Activated naive CD4-positive, alpha-beta T cell treated with anti-CD3 and anti-CD28 coated beads, Interleukin-2, amount 10 ng/mL, durations not matched to agents 7 days and 5 days (primary cell): ENCODE results near the gene ARMC7.
"Not testable (repeated sequence)": the region's sequence is repeated elsewhere in the genome, so short reads cannot be mapped to it uniquely, and the experiment has no call there.

Experiments used
- CTCF ChIA-PET: fragments of 350-600 bp; sonication (Branson Sonifier 250); formaldehyde crosslinking; loops from one replicate; lab custom pipeline; 2021; ENCODE audit warnings: antibody characterized with exemption; lab: Charles Lee
- DNase-seq: peaks from one replicate; pipeline ENCODE4 v3.0.0-alpha.2; 2020
- H3K27ac Mint-ChIP-seq: one replicate; pipeline ENCODE4 v1.8.0; 2021; ENCODE audit warnings: mild to moderate bottlenecking, moderate library complexity, mixed read lengths
- H3K27me3 Mint-ChIP-seq: one replicate; pipeline ENCODE4 v1.8.0; 2021; ENCODE audit warnings: mild to moderate bottlenecking, mixed read lengths
- H3K36me3 Mint-ChIP-seq: one replicate; pipeline ENCODE4 v1.8.0; 2021; ENCODE audit warnings: mixed read lengths
- H3K4me1 Mint-ChIP-seq: one replicate; pipeline ENCODE4 v1.8.0; 2021; ENCODE audit warnings: mixed read lengths
- H3K4me3 Mint-ChIP-seq: one replicate; pipeline ENCODE4 v1.8.0; 2021; ENCODE audit warnings: mild to moderate bottlenecking, moderate library complexity, mixed read lengths
- H3K9me3 Mint-ChIP-seq: one replicate; pipeline ENCODE4 v1.8.0; 2021; ENCODE audit warnings: mixed read lengths

Gene ARMC7

GRCh38 chr17:75132018-75133000 is 22.5 kb downstream of the ARMC7 start:
- H3K36me3 Mint-ChIP-seq = peaks cover 31% of the 10 kb centered on the region
- peak overlapping the region; percentile 88 for H3K4me3 Mint-ChIP-seq
- H3K4me1 Mint-ChIP-seq = peaks cover 32% of the 10 kb centered on the region
- not testable (repeated sequence) for H3K9me3 Mint-ChIP-seq, DNase-seq, H3K27me3 Mint-ChIP-seq
- CTCF ChIA-PET = interaction anchor here (0.6 to 12.7 kb wide), 6 partner anchors 10 to 70 kb away, joined by 3 to 164 read pairs (median 4); no protein-coding TSS in a partner anchor
- H3K27ac Mint-ChIP-seq = peak overlapping the region; percentile 85

DNA sequence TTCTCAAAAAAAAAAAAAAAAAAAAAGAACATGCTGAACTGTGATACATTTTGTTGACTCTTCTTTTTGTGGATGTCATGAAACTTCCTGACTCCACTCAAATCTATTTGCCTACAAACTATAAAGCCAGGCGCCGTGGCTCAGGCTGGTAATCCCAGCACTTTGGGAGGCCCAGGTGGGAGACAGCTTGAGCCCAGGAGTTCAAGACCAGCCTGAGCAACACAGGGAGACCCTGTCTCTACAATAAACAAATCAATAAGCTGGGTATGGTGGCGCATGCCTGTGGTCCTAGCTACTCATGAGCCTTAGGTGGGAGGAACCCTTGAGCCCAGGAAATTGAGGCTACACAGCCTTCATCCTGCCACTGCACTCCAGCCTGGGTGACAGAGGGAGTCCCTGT is 23.2 kb downstream of the ARMC7 start:
- Mint-ChIP-seq H3K27me3 (no peaks in the 10 kb centered on the region), H3K27ac (peak overlapping the region; percentile 58)

DNA sequence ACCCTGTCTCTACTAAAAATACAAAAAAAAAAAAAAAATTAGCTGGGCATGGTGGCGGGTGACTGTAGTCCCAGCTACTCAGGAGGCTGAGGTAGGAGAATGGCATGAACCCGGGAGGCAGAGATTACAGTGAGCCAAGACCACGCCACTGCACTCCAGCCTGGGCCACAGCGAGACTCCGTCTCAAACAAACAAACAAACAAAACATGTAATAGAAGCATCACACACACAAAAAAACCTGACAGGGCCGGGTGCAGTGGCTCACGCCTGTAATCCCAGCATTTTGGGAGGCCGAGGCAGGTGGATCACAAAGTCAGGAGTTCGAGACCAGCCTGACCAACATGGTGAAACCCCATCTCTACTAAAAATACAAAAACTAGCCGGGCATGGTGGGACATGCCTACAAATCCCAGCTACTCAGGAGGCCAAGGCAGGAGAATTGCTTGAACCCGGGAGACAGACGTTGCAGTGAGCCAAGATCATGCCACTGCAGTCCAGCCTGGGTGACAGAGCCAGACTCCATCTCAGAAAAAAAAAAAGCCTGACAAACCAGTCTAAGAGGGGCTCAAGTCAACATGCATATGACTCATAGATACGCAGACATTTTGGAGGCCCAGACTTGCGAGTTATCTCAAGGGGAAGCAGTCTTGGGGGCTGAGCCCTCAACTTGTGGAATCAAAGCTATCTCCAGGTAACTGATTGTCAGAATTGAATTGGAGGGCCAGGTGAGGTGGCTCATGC is 24.0 kb downstream of the ARMC7 start:
- H3K4me1 Mint-ChIP-seq = peaks cover 30% of the 10 kb centered on the region
- not testable (repeated sequence) for H3K4me3 Mint-ChIP-seq, H3K9me3 Mint-ChIP-seq, H3K27ac Mint-ChIP-seq, DNase-seq, H3K27me3 Mint-ChIP-seq
- H3K36me3 Mint-ChIP-seq = peaks cover 31% of the 10 kb centered on the region
- CTCF ChIA-PET = interaction anchor here (12.7 kb wide), 1 partner anchor 20 kb away, joined by 164 read pairs; no protein-coding TSS in a partner anchor

More for the DNA sequence above, 23.2 kb downstream of the ARMC7 start:
- Mint-ChIP-seq H3K4me3 (no peak overlapping the region), H3K9me3 (no peaks in the 10 kb centered on the region), H3K4me1 (peaks cover 32% of the 10 kb centered on the region), H3K36me3 (peaks cover 31% of the 10 kb centered on the region)
- DNase-seq = no peak
- CTCF ChIA-PET = interaction anchor here (1.3 to 12.7 kb wide), 2 partner anchors 19 to 70 kb away, joined by 4 to 164 read pairs; no protein-coding TSS in a partner anchor

DNA sequence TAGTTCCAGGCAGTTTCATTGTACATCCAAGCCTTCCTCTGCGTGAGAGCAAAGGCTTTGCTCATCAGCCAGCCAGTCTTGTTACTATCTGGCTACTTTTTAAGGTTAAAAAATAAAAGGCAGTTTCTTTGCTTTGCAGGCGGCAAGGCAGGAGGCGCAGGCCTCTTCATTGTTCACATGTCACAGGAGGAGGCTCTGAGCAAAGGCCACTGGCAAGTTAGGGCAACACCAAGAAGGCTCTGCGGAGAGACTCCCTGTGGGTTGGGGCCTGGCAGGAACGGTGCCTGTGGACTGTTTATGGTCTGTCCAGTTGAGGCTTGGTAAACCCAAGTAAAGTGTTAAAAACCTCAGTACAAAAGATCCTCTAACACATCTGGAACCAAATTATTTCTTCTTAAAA is 25.7 kb downstream of the ARMC7 start:
- CTCF ChIA-PET = no interaction called here
- Mint-ChIP-seq H3K4me3 (no peak overlapping the region), H3K9me3 (no peaks in the 10 kb centered on the region), H3K27ac (peak overlapping the region; percentile 28), H3K27me3 (no peaks in the 10 kb centered on the region), H3K36me3 (peaks cover 35% of the 10 kb centered on the region), H3K4me1 (peaks cover 27% of the 10 kb centered on the region)
- DNase-seq = no peak

DNA sequence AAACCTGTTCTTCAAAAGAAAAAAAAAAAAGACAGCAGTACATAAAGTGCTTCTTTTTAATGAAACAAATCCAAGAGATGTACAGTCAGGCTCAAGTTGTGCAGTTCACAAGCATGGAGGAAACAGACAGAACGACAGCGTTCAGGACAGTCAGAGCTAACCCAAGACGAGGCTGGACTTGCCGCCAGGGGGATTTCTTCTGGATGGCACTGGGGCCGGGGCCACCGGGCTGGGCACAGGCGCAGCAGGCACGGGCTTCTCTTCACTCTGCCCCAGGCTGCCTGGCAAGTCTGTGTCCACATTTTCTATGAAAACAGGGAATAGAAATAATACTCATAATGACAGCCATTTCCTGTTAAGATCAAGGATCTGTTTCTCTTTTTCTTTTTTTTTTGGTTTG is 26.2 kb downstream of the ARMC7 start:
- no peak for DNase-seq
- peaks cover 36% of the 10 kb centered on the region for H3K36me3 Mint-ChIP-seq

DNA sequence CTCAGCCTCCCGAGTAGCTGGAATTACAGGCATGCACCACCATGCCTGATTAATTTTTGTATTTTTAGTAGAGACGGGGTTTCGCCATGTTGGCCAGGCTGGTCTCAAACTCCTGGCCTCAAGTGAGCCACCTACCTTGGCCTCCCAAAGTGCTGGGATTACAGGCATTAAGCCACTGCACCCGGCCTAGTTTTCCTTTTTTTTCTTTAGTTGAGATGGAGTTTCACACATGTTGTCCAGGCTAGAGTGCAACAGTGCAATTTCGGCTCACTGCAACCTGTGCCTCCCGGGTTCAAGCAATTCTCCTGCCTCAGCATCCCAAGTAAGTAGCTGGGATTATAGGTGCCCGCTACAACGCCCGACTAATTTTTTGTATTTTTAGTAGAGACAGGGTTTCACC is 28.0 kb downstream of the ARMC7 start:
- not testable (repeated sequence) for H3K4me3 Mint-ChIP-seq, H3K27me3 Mint-ChIP-seq, H3K9me3 Mint-ChIP-seq, H3K27ac Mint-ChIP-seq, DNase-seq
- CTCF ChIA-PET = interaction anchor here (1.0 kb wide), 1 partner anchor 102 kb away, joined by 3 read pairs; no protein-coding TSS in a partner anchor
- H3K4me1 Mint-ChIP-seq = peaks cover 30% of the 10 kb centered on the region
- H3K36me3 Mint-ChIP-seq = peaks cover 47% of the 10 kb centered on the region

More for the DNA sequence above, 26.2 kb downstream of the ARMC7 start:
- H3K4me1 Mint-ChIP-seq = peaks cover 28% of the 10 kb centered on the region
- CTCF ChIA-PET = no interaction called here
- H3K27me3 Mint-ChIP-seq = no peaks in the 10 kb centered on the region
- no peak overlapping the region for H3K4me3 Mint-ChIP-seq
- no peak overlapping the region for H3K27ac Mint-ChIP-seq
- H3K9me3 Mint-ChIP-seq = no peaks in the 10 kb centered on the region

GRCh38 chr17:75138519-75138918 is 28.8 kb downstream of the ARMC7 start:
- DNase-seq = no peak
- no peak overlapping the region for H3K27ac Mint-ChIP-seq
- H3K9me3 Mint-ChIP-seq = no peaks in the 10 kb centered on the region
- H3K4me3 Mint-ChIP-seq = no peak overlapping the region
- peaks cover 25% of the 10 kb centered on the region for H3K4me1 Mint-ChIP-seq
- CTCF ChIA-PET = interaction anchor here (1.3 to 1.5 kb wide), 2 partner anchors 25 to 79 kb away, joined by 3 to 6 read pairs; no protein-coding TSS in a partner anchor
- H3K27me3 Mint-ChIP-seq = no peaks in the 10 kb centered on the region
- peaks cover 52% of the 10 kb centered on the region for H3K36me3 Mint-ChIP-seq

DNA sequence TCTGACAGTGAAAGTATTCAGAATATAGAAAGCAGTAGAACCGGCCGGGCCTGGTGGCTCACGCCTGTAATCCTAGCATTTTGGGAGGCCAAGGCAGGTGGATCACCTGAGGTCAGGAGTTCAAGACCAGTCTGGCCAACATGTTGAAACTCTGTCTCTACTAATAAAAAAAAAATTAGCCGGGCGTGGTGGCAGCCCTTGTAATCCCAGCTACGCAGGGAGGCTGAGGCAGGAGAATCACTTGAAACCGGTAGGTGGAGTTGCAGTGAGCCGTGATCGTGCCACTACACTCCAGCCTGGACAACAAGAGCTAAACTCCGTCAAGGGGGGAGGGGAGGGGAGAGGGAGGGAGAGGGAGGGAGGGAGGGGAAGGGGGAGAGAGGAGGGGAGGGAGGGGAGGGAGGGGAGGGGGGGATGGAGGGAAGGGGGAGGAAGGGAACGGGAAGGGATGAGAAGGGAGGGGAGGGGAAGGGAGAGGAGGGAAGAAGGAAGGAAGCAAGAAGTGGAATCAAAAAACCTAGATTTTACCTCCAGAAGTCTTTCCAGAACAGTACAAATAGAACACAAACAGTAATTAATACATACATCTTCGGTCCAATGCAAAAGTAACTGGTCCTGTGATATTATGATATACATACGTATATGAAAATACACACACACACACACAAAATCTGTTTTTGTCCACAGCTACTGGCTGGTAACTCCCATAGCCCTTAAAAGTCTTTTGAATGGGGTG is 32.6 kb downstream of the ARMC7 start:
- H3K27ac Mint-ChIP-seq = no peak overlapping the region
- H3K36me3 Mint-ChIP-seq = peaks cover 66% of the 10 kb centered on the region
- CTCF ChIA-PET = interaction anchor here (0.8 to 2.6 kb wide), 4 partner anchors 10 to 30 kb away, joined by 3 to 7 read pairs (median 5); partner anchors contain the start of gene NT5C
- H3K9me3 Mint-ChIP-seq = no peaks in the 10 kb centered on the region
- no peaks in the 10 kb centered on the region for H3K27me3 Mint-ChIP-seq
- no peak for DNase-seq
- H3K4me3 Mint-ChIP-seq = no peak overlapping the region
- peaks cover 26% of the 10 kb centered on the region for H3K4me1 Mint-ChIP-seq

DNA sequence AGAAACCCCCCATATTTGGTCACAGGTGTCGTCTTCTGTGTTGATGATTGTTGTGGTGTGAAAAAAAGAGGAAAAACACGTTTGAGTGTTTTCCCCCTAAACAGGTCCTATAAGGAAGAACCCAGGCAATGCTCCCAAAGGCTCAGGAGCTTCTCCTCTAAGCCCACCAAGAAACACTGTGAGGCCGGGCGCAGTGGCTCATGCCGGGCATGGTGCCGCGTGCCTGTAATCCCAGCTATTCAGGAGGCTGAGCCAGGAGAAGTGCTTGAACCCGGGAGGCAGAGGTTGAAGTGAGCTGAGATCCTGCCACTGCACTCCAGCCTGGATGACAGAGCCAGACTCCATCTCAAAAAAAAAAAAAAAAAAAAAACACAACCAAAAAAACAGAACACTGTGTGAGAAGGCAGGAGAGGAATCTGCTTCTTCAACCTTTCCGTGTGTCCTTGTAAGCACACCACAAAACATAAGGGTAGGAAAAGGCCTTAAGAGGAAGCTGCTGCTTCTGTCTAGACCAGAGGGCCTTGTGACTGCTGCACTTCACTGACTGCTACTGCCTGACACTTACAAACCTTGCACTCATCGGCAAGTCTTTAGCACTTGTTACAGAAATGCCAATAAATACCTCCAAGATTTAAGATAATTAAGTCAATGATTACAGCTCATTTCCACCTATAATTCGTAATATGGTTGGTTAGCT is 35.2 kb downstream of the ARMC7 start:
- peaks cover 80% of the 10 kb centered on the region for H3K36me3 Mint-ChIP-seq
- CTCF ChIA-PET = interaction anchor here (1.8 to 2.3 kb wide), 3 partner anchors 14 to 31 kb away, joined by 6 to 11 read pairs (median 10); partner anchors contain the start of gene NT5C
- no peak for DNase-seq
- H3K9me3 Mint-ChIP-seq = no peaks in the 10 kb centered on the region
- H3K27ac Mint-ChIP-seq = peak overlapping the region; percentile 7
- no peak overlapping the region for H3K4me3 Mint-ChIP-seq
- no peaks in the 10 kb centered on the region for H3K27me3 Mint-ChIP-seq
- peaks cover 41% of the 10 kb centered on the region for H3K4me1 Mint-ChIP-seq

DNA sequence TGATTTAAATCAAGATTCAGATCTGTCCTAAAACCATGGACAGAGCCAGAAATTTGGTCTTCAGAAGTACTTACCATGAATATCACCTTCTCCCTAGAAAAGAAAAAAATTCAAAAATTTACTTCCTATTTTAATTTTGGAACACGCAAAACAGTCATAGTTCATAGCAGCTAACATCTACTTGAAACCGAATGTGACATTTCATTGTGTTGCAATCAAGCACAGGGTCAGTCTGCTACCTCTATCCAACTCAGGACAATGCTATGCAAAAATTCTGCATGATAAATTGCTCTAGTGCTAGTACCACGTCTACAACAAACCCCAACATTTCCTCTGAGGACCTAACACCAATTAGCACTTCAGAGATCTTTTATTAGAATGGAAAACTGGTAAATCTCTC is 36.8 kb downstream of the ARMC7 start:
- H3K36me3 Mint-ChIP-seq = peaks cover 65% of the 10 kb centered on the region
- H3K4me3 Mint-ChIP-seq = no peak overlapping the region

DNA sequence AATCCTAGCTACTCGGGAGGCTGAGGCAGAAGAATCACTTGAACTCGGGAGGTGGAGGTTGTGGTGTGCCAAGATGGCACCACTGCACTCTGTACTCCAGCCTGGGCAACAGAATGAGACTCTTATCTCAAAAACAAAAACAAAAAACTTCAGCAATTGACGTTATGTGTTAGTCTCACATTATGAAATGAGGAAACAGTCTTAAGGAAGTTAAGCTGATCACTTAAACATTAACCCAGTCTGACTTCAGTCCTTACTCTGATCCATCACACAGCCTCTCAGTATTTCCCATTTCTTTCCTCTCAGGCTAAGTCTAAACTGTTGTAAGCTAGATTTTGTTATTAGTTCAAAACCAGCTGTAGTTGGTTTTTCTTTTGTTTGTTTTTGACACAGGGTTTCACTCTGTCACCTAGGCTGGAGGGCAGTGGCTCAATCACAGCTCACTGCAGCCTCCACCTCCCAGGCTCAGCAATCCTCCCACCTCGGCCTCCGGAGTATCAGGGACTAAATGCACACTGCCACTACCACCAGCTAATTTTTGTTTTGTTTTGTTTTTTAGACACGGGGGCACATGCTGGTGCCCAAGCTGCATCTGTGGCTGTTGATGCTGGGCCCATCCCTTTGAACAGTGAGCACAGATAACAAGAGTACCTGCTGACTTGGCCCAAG is 38.2 kb downstream of the ARMC7 start:
- CTCF ChIA-PET = interaction anchor here (0.6 to 2.7 kb wide), 6 partner anchors 20 to 187 kb away, joined by 3 to 9 read pairs (median 4); no protein-coding TSS in a partner anchor
- H3K36me3 Mint-ChIP-seq = peaks cover 64% of the 10 kb centered on the region
- peak overlapping the region; percentile 67 for H3K27ac Mint-ChIP-seq
- no peak overlapping the region for H3K4me3 Mint-ChIP-seq
- no peaks in the 10 kb centered on the region for H3K9me3 Mint-ChIP-seq
- H3K27me3 Mint-ChIP-seq = no peaks in the 10 kb centered on the region
- no peak for DNase-seq
- H3K4me1 Mint-ChIP-seq = peaks cover 39% of the 10 kb centered on the region

More for the DNA sequence above, 36.8 kb downstream of the ARMC7 start:
- H3K27ac Mint-ChIP-seq = no peak overlapping the region
- peaks cover 31% of the 10 kb centered on the region for H3K4me1 Mint-ChIP-seq
- H3K9me3 Mint-ChIP-seq = no peaks in the 10 kb centered on the region
- no peak for DNase-seq
- CTCF ChIA-PET = interaction anchor here (1.8 kb wide), 1 partner anchor 15 kb away, joined by 6 read pairs; the partner anchor contains the start of gene NT5C
- no peaks in the 10 kb centered on the region for H3K27me3 Mint-ChIP-seq

GRCh38 chr17:75151930-75152329 is 42.2 kb downstream of the ARMC7 start:
- no peak for DNase-seq
- Mint-ChIP-seq H3K27ac (no peak overlapping the region), H3K4me1 (peaks cover 58% of the 10 kb centered on the region), H3K27me3 (no peaks in the 10 kb centered on the region), H3K9me3 (no peaks in the 10 kb centered on the region), H3K36me3 (peaks cover 31% of the 10 kb centered on the region), H3K4me3 (peak overlapping the region; percentile 95)
- CTCF ChIA-PET = interaction anchor here (1.3 kb wide), 1 partner anchor 38 kb away, joined by 4 read pairs; no protein-coding TSS in a partner anchor
